ENCODE results near the gene ABCG2.

GRCh38 chr4:88063634-88064296 is 94.7 kb downstream of the ABCG2 start:
- no peak for TF ChIP-seq EZH2phosphoT487 (IDR thresholded peaks at IDR 0.05; ENCODE audit: low read depth)
- TF ChIP-seq CTCF (IDR thresholded peaks at IDR 0.05; ENCODE audit: low read depth, low read length): no peak

Measured in OCI-LY3 (cell line).